MM.1S (cell line): ENCODE data around the gene L3MBTL3.

Experiments
- CTCF ChIP-seq: fragments of 300-600 bp; sonication (generic); IDR thresholded peaks from 2 replicates; pipeline ENCODE4 v1.5.1; 2016; ENCODE audit warnings: antibody characterized with exemption, low read length, mixed read lengths
- EZH2 ChIP-seq: fragments of 300-600 bp; sonication (generic); optimal IDR thresholded peaks from 2 replicates; pipeline ENCODE3; 2017; ENCODE audit warnings: low read depth, mild to moderate bottlenecking, antibody characterized with exemption, low read length, mixed read lengths
- EZH2phosphoT487 ChIP-seq: fragments of 300-600 bp; sonication (generic); IDR thresholded peaks from 2 replicates; pipeline ENCODE4 v1.6.1; 2018; ENCODE audit warnings: antibody characterized with exemption, low read length

- TF ChIP-seq CTCF (no peak), EZH2 (no peak), EZH2phosphoT487 (no peak)
Measured at GRCh38 chr6:130069485-130069884, 51.1 kb downstream of the L3MBTL3 start.
